B cell (primary cell): Measurements from ENCODE around the gene LIMS2.

ENCODE experiments used
- EZH2 ChIP-seq: IDR thresholded peaks from 2 replicates; pipeline ENCODE4 v1.6.1; 2012; ENCODE audit warnings: borderline replicate concordance, low read depth, mild to moderate bottlenecking, moderate library complexity, low read length; ENCODE audit not compliant: insufficient read depth, poor library complexity, severe bottlenecking
- TF ChIP-seq, protein P1 (sequence below): fragments of 200-600 bp; IDR thresholded peaks from one replicate; pipeline ENCODE4 v1.8.0; 2022; ENCODE audit warnings: antibody characterized with exemption, mild to moderate bottlenecking

DNA sequence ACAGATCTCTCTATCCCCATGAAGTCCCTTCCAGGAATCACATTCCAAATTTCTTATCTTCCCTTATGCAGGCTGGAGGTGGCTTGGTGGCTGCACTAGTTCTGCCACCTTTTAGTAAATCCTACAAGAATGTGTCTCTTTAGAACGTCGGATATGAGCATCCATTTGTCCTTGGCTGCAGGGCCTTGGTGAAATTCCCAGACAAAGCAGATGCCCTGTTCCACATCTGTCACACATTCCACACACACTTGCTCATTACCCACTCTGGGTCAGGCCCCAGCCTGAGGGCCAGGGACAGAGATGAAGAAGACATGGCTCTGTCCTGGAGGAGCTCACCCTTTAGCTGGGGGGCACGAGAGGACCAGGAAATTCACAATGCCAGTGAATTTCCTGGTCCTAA is 60.6 kb downstream of the LIMS2 start:
- TF ChIP-seq, protein P1, sequence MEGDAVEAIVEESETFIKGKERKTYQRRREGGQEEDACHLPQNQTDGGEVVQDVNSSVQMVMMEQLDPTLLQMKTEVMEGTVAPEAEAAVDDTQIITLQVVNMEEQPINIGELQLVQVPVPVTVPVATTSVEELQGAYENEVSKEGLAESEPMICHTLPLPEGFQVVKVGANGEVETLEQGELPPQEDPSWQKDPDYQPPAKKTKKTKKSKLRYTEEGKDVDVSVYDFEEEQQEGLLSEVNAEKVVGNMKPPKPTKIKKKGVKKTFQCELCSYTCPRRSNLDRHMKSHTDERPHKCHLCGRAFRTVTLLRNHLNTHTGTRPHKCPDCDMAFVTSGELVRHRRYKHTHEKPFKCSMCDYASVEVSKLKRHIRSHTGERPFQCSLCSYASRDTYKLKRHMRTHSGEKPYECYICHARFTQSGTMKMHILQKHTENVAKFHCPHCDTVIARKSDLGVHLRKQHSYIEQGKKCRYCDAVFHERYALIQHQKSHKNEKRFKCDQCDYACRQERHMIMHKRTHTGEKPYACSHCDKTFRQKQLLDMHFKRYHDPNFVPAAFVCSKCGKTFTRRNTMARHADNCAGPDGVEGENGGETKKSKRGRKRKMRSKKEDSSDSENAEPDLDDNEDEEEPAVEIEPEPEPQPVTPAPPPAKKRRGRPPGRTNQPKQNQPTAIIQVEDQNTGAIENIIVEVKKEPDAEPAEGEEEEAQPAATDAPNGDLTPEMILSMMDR: no peak
- no peak for TF ChIP-seq EZH2
